HepG2 (cell line): ENCODE data around the gene MLST8. TPM values are rescaled to one million over a fixed set of nuclear protein-coding genes. Genes with fewer than 3 reads are reported as not detected.

Experiments used
- ARID2 ChIP-seq: sonication (generic); formaldehyde crosslinking; IDR thresholded peaks from 2 replicates; pipeline ENCODE4 v1.8.1; 2022; ENCODE audit warnings: mild to moderate bottlenecking, missing genetic modification reagents, borderline replicate concordance
- ARID4A ChIP-seq: sonication (generic); formaldehyde crosslinking; IDR thresholded peaks from 2 replicates; pipeline ENCODE4 v1.5.0; 2020; ENCODE audit warnings: mild to moderate bottlenecking, missing genetic modification reagents, borderline replicate concordance
- DR1 ChIP-seq: sonication (generic); formaldehyde crosslinking; IDR thresholded peaks from 2 replicates; pipeline ENCODE4 v1.8.0; 2021; ENCODE audit warnings: mild to moderate bottlenecking, missing genetic modification reagents, inconsistent platforms
- GTF2F1 ChIP-seq: fragments of 150-350 bp; IDR thresholded peaks from 2 replicates; pipeline ENCODE4 v1.6.1; 2014; ENCODE audit warnings: low read length
- IKZF5 ChIP-seq: IDR thresholded peaks from 2 replicates; pipeline ENCODE4 v1.6.1; 2018; ENCODE audit warnings: missing genetic modification reagents, mild to moderate bottlenecking, missing compliant biosample characterization
- STAT6 ChIP-seq: sonication (generic); formaldehyde crosslinking; IDR thresholded peaks from 2 replicates; pipeline ENCODE4 v1.4.0; 2020; ENCODE audit warnings: missing genetic modification reagents, mild to moderate bottlenecking, borderline replicate concordance
- TBX3 ChIP-seq: fragments of 450-650 bp; IDR thresholded peaks from 2 replicates; pipeline ENCODE4 v1.6.1; 2017; ENCODE audit warnings: antibody characterized with exemption, mild to moderate bottlenecking, inconsistent platforms, borderline replicate concordance
- TP53 ChIP-seq: sonication (generic); formaldehyde crosslinking; conservative IDR thresholded peaks from 2 replicates; pipeline ENCODE4 v1.4.0; 2020; ENCODE audit warnings: missing genetic modification reagents
- ZBTB33 ChIP-seq: sonication (generic); formaldehyde crosslinking; IDR thresholded peaks from 2 replicates; pipeline ENCODE4 v1.4.0; 2020; ENCODE audit warnings: missing genetic modification reagents
- ZNF503 ChIP-seq: sonication (generic); formaldehyde crosslinking; IDR thresholded peaks from 2 replicates; pipeline ENCODE4 v1.4.0; 2020; ENCODE audit warnings: missing genetic modification reagents
- ZNF687 ChIP-seq: sonication (generic); formaldehyde crosslinking; IDR thresholded peaks from 2 replicates; pipeline ENCODE4 v1.5.1; 2020; ENCODE audit warnings: mild to moderate bottlenecking, missing genetic modification reagents, moderate library complexity
- polyA plus RNA-seq, 8 experiments: library from polyadenylated mRNA; depleted of rRNA in 3 of 8; stranded (reverse) in 7 of 8; unstranded in 1 of 8; fragments of >200 nt; fragmentation: Illumina TruSeq in 4 of 8; extraction: Trizol in 4 of 8; gene quantifications; 2 replicates each; pipeline versions ENCODE4 v1.2.1 to v1.2.3, GENCODE V29; 2011 to 2016; ENCODE audit warnings: low read depth in 4 of 8, missing spikeins in 1 of 8, mixed read lengths in 1 of 8; ENCODE audit not compliant: insufficient read depth in 1 of 8
- total RNA-seq, 5 experiments: library from RNA; depleted of rRNA; stranded (reverse); fragments of >200 nt; fragmentation: Illumina TruSeq; extraction: Trizol; gene quantifications; 2 replicates each; pipeline ENCODE4 v1.2.3, GENCODE V29; 2016; ENCODE audit warnings: low read depth in 1 of 5

MLST8 gene
- total and polyA plus RNA-seq, 2 of the 13 experiments (the other 11 are each of a cell fraction or from before 2014, with no cell fraction given), result 30.8 to 72.7 TPM

- TF ChIP-seq IKZF5 (CRISPR knock-in tag), result peak; percentile 36; the same call in 1 of the 2 replicates
- TF ChIP-seq GTF2F1, result no peak
- TF ChIP-seq TBX3, result no peak
- TF ChIP-seq ARID2 (CRISPR knock-in tag), result 0 out of 2 replicates have a peak, but pooled peaks have one; percentile 13
- 0 out of 2 replicates have a peak, but pooled peaks have one; percentile 57 for TF ChIP-seq TP53
- no peak for TF ChIP-seq ARID4A
- TF ChIP-seq STAT6 (CRISPR knock-in tag), result no peak
- TF ChIP-seq DR1 (CRISPR knock-in tag), result peak; percentile 23; the same call in 1 of the 2 replicates
- TF ChIP-seq ZNF503 (CRISPR knock-in tag), result peak; percentile 34; the same call in 1 of the 2 replicates
- TF ChIP-seq ZBTB33, result peak; percentile 100
- peak; percentile 29; the same call in 1 of the 2 replicates for TF ChIP-seq ZNF687 (CRISPR knock-in tag)
Observed at GRCh38 chr16:2162676-2163118, 42.6 kb upstream of the MLST8 start (continued).
